Hepatocyte (in vitro differentiated cells): ENCODE measurements around the gene LBX2. TPM values are rescaled to one million over a fixed set of nuclear protein-coding genes. Genes with fewer than 3 reads are reported as not detected.

Experiments
- DNase-seq: peaks from one replicate; pipeline ENCODE4 v3.0.0-alpha.2; 2016; ENCODE audit warnings: low spot score
- H2AFZ ChIP-seq: fragments of 200-600 bp; sonication (generic); 2 replicates; pipeline ENCODE4 v1.6.0; 2016; ENCODE audit warnings: antibody characterized with exemption, mild to moderate bottlenecking
- H3K27ac ChIP-seq: fragments of 200-600 bp; sonication (generic); 2 replicates; pipeline ENCODE4 v1.5.1; 2016; ENCODE audit warnings: mild to moderate bottlenecking
- H3K27me3 ChIP-seq: fragments of 200-600 bp; sonication (generic); 2 replicates; pipeline ENCODE4 v1.6.1; 2016
- H3K36me3 ChIP-seq: fragments of 200-600 bp; sonication (generic); replicated peaks from 2 replicates; pipeline ENCODE4 v1.5.1; 2016; ENCODE audit warnings: low read depth; ENCODE audit not compliant: insufficient read depth
- H3K4me1 ChIP-seq: fragments of 200-600 bp; sonication (generic); 2 replicates; pipeline ENCODE4 v1.5.1; 2016; ENCODE audit warnings: mild to moderate bottlenecking, moderate library complexity; ENCODE audit not compliant: insufficient read depth
- H3K4me2 ChIP-seq: fragments of 200-600 bp; sonication (generic); 2 replicates; pipeline ENCODE4 v1.6.0; 2016
- H3K4me3 ChIP-seq: fragments of 200-600 bp; sonication (generic); 2 replicates; pipeline ENCODE4 v1.5.1; 2016; ENCODE audit warnings: mild to moderate bottlenecking
- H3K79me2 ChIP-seq: fragments of 200-600 bp; sonication (generic); 2 replicates; pipeline ENCODE4 v1.6.0; 2017; ENCODE audit warnings: mild to moderate bottlenecking
- H3K9me2 ChIP-seq: fragments of 200-600 bp; sonication (generic); replicated peaks from 2 replicates; pipeline ENCODE4 v1.6.0; 2017; ENCODE audit warnings: mild to moderate bottlenecking; ENCODE audit not compliant: insufficient read depth
- H3K9me3 ChIP-seq: fragments of 200-600 bp; sonication (generic); 2 replicates; pipeline ENCODE4 v1.5.1; 2016; ENCODE audit warnings: low read depth, mild to moderate bottlenecking
- H4K20me1 ChIP-seq: fragments of 200-600 bp; sonication (generic); 2 replicates; pipeline ENCODE4 v1.6.0; 2016; ENCODE audit warnings: mild to moderate bottlenecking; ENCODE audit not compliant: insufficient read depth, poor library complexity, severe bottlenecking
- CTCF ChIP-seq: fragments of 200-600 bp; sonication (generic); IDR thresholded peaks from 2 replicates; pipeline ENCODE4 v1.5.1; 2016; ENCODE audit warnings: antibody characterized with exemption, mild to moderate bottlenecking; ENCODE audit not compliant: poor library complexity
- EZH2 ChIP-seq: fragments of 200-600 bp; sonication (generic); IDR thresholded peaks from 2 replicates; pipeline ENCODE4 v1.6.1; 2016; ENCODE audit warnings: antibody characterized with exemption, mild to moderate bottlenecking, borderline replicate concordance
- EZH2phosphoT487 ChIP-seq: fragments of 200-600 bp; sonication (generic); IDR thresholded peaks from one replicate; pipeline ENCODE4 v1.6.1; 2018; ENCODE audit warnings: antibody characterized with exemption, mild to moderate bottlenecking, low read depth, moderate library complexity; ENCODE audit not compliant: unreplicated experiment, severe bottlenecking
- WGBS: methylation state at CpG from one replicate; pipeline ENCODE4 v1.1.6; 2016; ENCODE audit warnings: low lambda C conversion rate; ENCODE audit errors: missing lambda C conversion rate; 5-methylcytosine and 5-hydroxymethylcytosine counted together
- polyA plus RNA-seq: library from polyadenylated mRNA; unstranded; fragments of >200 nt; fragmentation: Nextera tagmentation; extraction: Ambion mirVana; gene quantifications from 2 replicates; pipeline ENCODE4 v1.2.1, GENCODE V29; 2016
- total RNA-seq: library from RNA; depleted of rRNA; stranded (reverse); fragments of >200 nt; gene quantifications from 2 replicates; pipeline ENCODE4 v1.2.3, GENCODE V29; 2014

LBX2 gene
- total and polyA plus RNA-seq, 2 experiments from 2014 or later = 2.5 to 5.2 TPM

GRCh38 chr2:74528600-74529356 is 29.4 kb upstream of the LBX2 start:
- whole genome bisulfite sequencing = 17% methylated on average over 29 of the region's 29 CpGs
- H4K20me1 ChIP-seq = peaks cover 7% of the 10 kb centered on the region
- TF ChIP-seq EZH2phosphoT487 (no peak), CTCF (no peak), EZH2 (no peak)

GRCh38 chr2:74527741-74528140 is 28.3 kb upstream of the LBX2 start:
- Histone ChIP-seq H3K79me2 (peaks cover 32% of the 10 kb centered on the region), H4K20me1 (peaks cover 7% of the 10 kb centered on the region), H3K27me3 (no peaks in the 10 kb centered on the region), H3K4me1 (no peaks in the 10 kb centered on the region), H3K9me2 (no peaks in the 10 kb centered on the region), H3K36me3 (no peaks in the 10 kb centered on the region), H2AFZ (no peak overlapping the region), H3K4me3 (no peak overlapping the region), H3K9me3 (no peaks in the 10 kb centered on the region), H3K4me2 (peak overlapping the region; percentile 97), H3K27ac (no peak overlapping the region)
- no peak for TF ChIP-seq CTCF
- TF ChIP-seq EZH2 = no peak
- no peak for TF ChIP-seq EZH2phosphoT487
- DNase-seq = no peak
- 97% methylated on average over 9 of the region's 9 CpGs for WGBS

More at GRCh38 chr2:74528600-74529356, 29.4 kb upstream of the LBX2 start:
- Histone ChIP-seq H3K79me2 (peaks cover 32% of the 10 kb centered on the region), H3K4me3 (peak overlapping the region; percentile 78), H3K36me3 (no peaks in the 10 kb centered on the region), H3K27me3 (no peaks in the 10 kb centered on the region), H2AFZ (peak overlapping the region; percentile 42), H3K27ac (peak overlapping the region; percentile 89), H3K9me2 (no peaks in the 10 kb centered on the region), H3K9me3 (no peaks in the 10 kb centered on the region), H3K4me1 (no peaks in the 10 kb centered on the region), H3K4me2 (peak overlapping the region; percentile 97)
- no peak for DNase-seq

- TF ChIP-seq CTCF = no peak
- TF ChIP-seq EZH2 = no peak
- TF ChIP-seq EZH2phosphoT487 = no peak
- Histone ChIP-seq H3K4me3 (no peak overlapping the region), H3K9me3 (no peaks in the 10 kb centered on the region), H3K4me1 (no peaks in the 10 kb centered on the region), H4K20me1 (peaks cover 7% of the 10 kb centered on the region), H3K27me3 (no peaks in the 10 kb centered on the region), H3K9me2 (no peaks in the 10 kb centered on the region), H3K79me2 (peaks cover 32% of the 10 kb centered on the region), H2AFZ (no peak overlapping the region), H3K36me3 (no peaks in the 10 kb centered on the region), H3K27ac (no peak overlapping the region), H3K4me2 (no peak overlapping the region)
- no peak for DNase-seq
- WGBS = 97% methylated on average over 11 of the region's 11 CpGs
Observed at GRCh38 chr2:74526649-74527230, 27.3 kb upstream of the LBX2 start.
